ENCODE results near the gene PEAK3. TPM values are rescaled to one million over a fixed set of nuclear protein-coding genes. Genes with fewer than 3 reads are reported as not detected.

The PEAK3 gene
- total RNA-seq, 4 donors from 2014 or later = 0.30 to 0.97 (median 0.76) TPM

GRCh38 chr19:2239771-2240770 lies 41.9 kb downstream of the PEAK3 start:
- TF ChIP-seq POLR2A (IDR thresholded peaks at IDR 0.05) (no peak), CTCF (IDR thresholded peaks at IDR 0.05) (no peak)
- WGBS, 2 donors = 55 to 56% methylated on average over 33 to 34 of the region's 34 CpGs
- no peak overlapping the region for H3K4me3 ChIP-seq (ENCODE audit: low read depth, poor library complexity, severe bottlenecking)
- intact Hi-C loops (cut with DNase I; ENCODE audit: low total_unique reads) = loop anchor here (5.0 kb wide), 1 partner anchor 32 kb away; no protein-coding TSS in a partner anchor
- no peak for DNase-seq (ENCODE audit: low spot score in 2 of 2)

- H3K4me3 ChIP-seq (ENCODE audit: low read depth, poor library complexity, severe bottlenecking) = no peak overlapping the region
- DNase-seq (ENCODE audit: low spot score in 2 of 2) = no peak
- intact Hi-C loops (cut with DNase I; ENCODE audit: low total_unique reads) = loop anchor here (5.0 kb wide), 1 partner anchor 33 kb away; no protein-coding TSS in a partner anchor
- TF ChIP-seq POLR2A (IDR thresholded peaks at IDR 0.05) = no peak
- TF ChIP-seq CTCF (IDR thresholded peaks at IDR 0.05) = no peak
- WGBS, 2 donors = 65 to 69% methylated on average over 10 of the region's 10 CpGs
Observed at GRCh38 chr19:2239173-2239572, 42.8 kb downstream of the PEAK3 start.

- H3K4me3 ChIP-seq (ENCODE audit: low read depth, poor library complexity, severe bottlenecking) = no peak overlapping the region
- no peak for TF ChIP-seq CTCF (IDR thresholded peaks at IDR 0.05)
- no peak for TF ChIP-seq POLR2A (IDR thresholded peaks at IDR 0.05)
- 72 to 77% methylated on average over 6 of the region's 6 CpGs for WGBS, 2 donors
- no peak for DNase-seq (ENCODE audit: low spot score in 2 of 2)
- intact Hi-C loops (cut with DNase I; ENCODE audit: low total_unique reads) = loop anchor here (5.0 kb wide), 1 partner anchor 34 kb away; no protein-coding TSS in a partner anchor
Observed at GRCh38 chr19:2237869-2238153, 44.2 kb downstream of the PEAK3 start.

- WGBS, 2 donors = 38 to 48% methylated on average over 33 to 40 of the region's 43 CpGs
- TF ChIP-seq CTCF (IDR thresholded peaks at IDR 0.05) = no peak
- no peak for TF ChIP-seq POLR2A (IDR thresholded peaks at IDR 0.05)
- intact Hi-C loops (cut with DNase I; ENCODE audit: low total_unique reads) = loop anchor here (5.0 kb wide), 1 partner anchor 35 kb away; no protein-coding TSS in a partner anchor
- DNase-seq (ENCODE audit: low spot score in 2 of 2) = no peak
- peak overlapping the region; percentile 48 for H3K4me3 ChIP-seq (ENCODE audit: low read depth, poor library complexity, severe bottlenecking)
Observed at GRCh38 chr19:2237051-2237868, 44.7 kb downstream of the PEAK3 start.

- TF ChIP-seq CTCF (IDR thresholded peaks at IDR 0.05) = peak in 1 of 3 donors; percentile 99
- no peak for TF ChIP-seq POLR2A (IDR thresholded peaks at IDR 0.05)
- H3K4me3 ChIP-seq (ENCODE audit: low read depth, poor library complexity, severe bottlenecking) = peak within 1 kb of the TSS; percentile 75
- DNase-seq (ENCODE audit: low spot score in 2 of 2) = peak; percentile 94 to 99
- WGBS, 2 donors = 0% methylated on average over 15 to 68 of the region's 80 CpGs
- intact Hi-C loops (cut with DNase I; ENCODE audit: low total_unique reads) = loop anchor here (5.0 kb wide), 1 partner anchor 36 kb away; no protein-coding TSS in a partner anchor
Observed at GRCh38 chr19:2236314-2237050, 45.5 kb downstream of the PEAK3 start, which contains the start of the genes PLEKHJ1 and SF3A2. TSS of gene PLEKHJ1 (minus strand) at chr19:2236329. CDS start at chr19:2236248, 81 bp downstream. TSS of gene SF3A2 (plus strand) at chr19:2236824. CDS start at chr19:2243419, 6,595 bp downstream.

All from lower leg skin (tissue), 4 donors.